CD4-positive, alpha-beta memory T cell (primary cell): ENCODE results near the gene SLC13A3. TPM values are rescaled to one million over a fixed set of nuclear protein-coding genes. Genes with fewer than 3 reads are reported as not detected.

Experiments used
- CTCF ChIA-PET: fragments of 350-600 bp; sonication (Branson Sonifier 250); formaldehyde crosslinking; loops from one replicate; lab custom pipeline; 2021; ENCODE audit warnings: inconsistent platforms; ENCODE audit not compliant: partially characterized antibody; lab: Charles Lee
- POLR2A ChIA-PET: fragments of 350-600 bp; sonication (Branson Sonifier 250); formaldehyde crosslinking; loops from one replicate; lab custom pipeline; 2021; ENCODE audit not compliant: partially characterized antibody; lab: Charles Lee
- DNase-seq, 5 donors: peaks; one replicate each; pipeline versions ENCODE4 v3.0.0 to v3.0.0-alpha.2; 2020 to 2022; ENCODE audit warnings: mixed read lengths in 1 of 5
- H3K27ac ChIP-seq: one replicate; pipeline ENCODE4 v1.7.0; 2013; ENCODE audit warnings: low read depth, low read length
- H3K27me3 ChIP-seq: 2 replicates; pipeline ENCODE4 v1.7.0; 2013; ENCODE audit warnings: mild to moderate bottlenecking, low read length, moderate library complexity; ENCODE audit not compliant: insufficient read depth
- H3K36me3 ChIP-seq: 2 replicates; pipeline ENCODE4 v1.7.0; 2013; ENCODE audit warnings: mild to moderate bottlenecking, low read length, moderate library complexity; ENCODE audit not compliant: insufficient read depth
- H3K4me1 ChIP-seq: 2 replicates; pipeline ENCODE4 v1.7.0; 2013; ENCODE audit warnings: mild to moderate bottlenecking, low read length, moderate library complexity; ENCODE audit not compliant: insufficient read depth
- H3K4me3 ChIP-seq, 2 donors: one replicate each; pipeline ENCODE4 v1.7.0; 2013; ENCODE audit warnings: low read length in 2 of 2, mild to moderate bottlenecking in 1 of 2
- H3K9me3 ChIP-seq, 2 donors: one replicate each; pipeline ENCODE4 v1.7.0; 2013; ENCODE audit warnings: low read length in 2 of 2, control low read depth in 1 of 2; ENCODE audit not compliant: control insufficient read depth in 1 of 2
- H3K27ac Mint-ChIP-seq, 7 donors: one replicate each; pipeline ENCODE4 v1.8.0; 2020 to 2021; ENCODE audit warnings: mixed read lengths in 7 of 7, mild to moderate bottlenecking in 6 of 7, inconsistent platforms in 3 of 7, moderate library complexity in 3 of 7
- H3K27me3 Mint-ChIP-seq, 2 donors: one replicate each; pipeline ENCODE4 v1.8.0; 2020 to 2021; ENCODE audit warnings: mixed read lengths in 2 of 2
- H3K36me3 Mint-ChIP-seq, 2 donors: one replicate each; pipeline ENCODE4 v1.8.0; 2020 to 2021; ENCODE audit warnings: mixed read lengths in 2 of 2, inconsistent platforms in 1 of 2, mild to moderate bottlenecking in 1 of 2
- H3K4me1 Mint-ChIP-seq, 4 donors: one replicate each; pipeline ENCODE4 v1.8.0; 2020 to 2021; ENCODE audit warnings: mixed read lengths in 4 of 4, mild to moderate bottlenecking in 1 of 4
- H3K4me3 Mint-ChIP-seq, 8 donors: one replicate each; pipeline ENCODE4 v1.8.0; 2020 to 2021; ENCODE audit warnings: mixed read lengths in 8 of 8, mild to moderate bottlenecking in 7 of 8, moderate library complexity in 6 of 8, inconsistent platforms in 3 of 8
- H3K9me3 Mint-ChIP-seq, 8 donors: one replicate each; pipeline ENCODE4 v1.8.0; 2020 to 2021; ENCODE audit warnings: mixed read lengths in 8 of 8, mild to moderate bottlenecking in 5 of 8, inconsistent platforms in 3 of 8, moderate library complexity in 1 of 8
- intact Hi-C: fragments of 100-400 bp; cut with micrococcal nuclease; formaldehyde crosslinking; loops from one replicate; pipeline ENCODE4 v1.15.1; 2023
- polyA plus RNA-seq, 2 donors: library from polyadenylated mRNA; unstranded; fragments of 300-500 nt; fragmentation: Illumina TruSeq; gene quantifications; one replicate each; pipeline ENCODE4 v1.2.3, GENCODE V29; 2021
- total RNA-seq, 2 experiments: library from RNA; stranded (reverse); gene quantifications; one replicate each; pipeline ENCODE4 v1.2.3, GENCODE V29; 2021

SLC13A3 gene
- total and polyA plus RNA-seq, 4 experiments from 2014 or later: 0.36 TPM; not detected in 3

DNA sequence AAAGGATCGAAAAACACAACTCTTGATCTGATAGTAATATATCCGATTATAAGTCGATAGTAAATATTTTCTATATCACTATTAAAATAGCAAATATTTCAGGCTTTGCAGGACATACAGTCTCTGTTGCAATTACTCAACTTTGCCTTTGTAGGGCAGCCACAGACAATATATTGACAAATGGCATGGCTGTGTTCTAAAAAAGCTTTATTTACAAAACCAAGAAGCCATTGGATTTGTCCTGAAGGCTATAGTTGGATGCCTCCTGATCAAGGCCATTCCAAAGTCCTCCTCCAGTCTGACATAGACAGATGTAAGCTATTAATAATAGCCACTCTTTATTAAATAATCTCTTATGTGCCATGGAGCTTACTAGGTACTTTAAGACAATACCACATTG lies 106.7 kb downstream of the SLC13A3 start:
- no peak overlapping the region for H3K27ac Mint-ChIP-seq
- no peak for DNase-seq
- H3K4me1 ChIP-seq: peaks cover 20% of the 10 kb centered on the region
- H3K4me1 Mint-ChIP-seq: peaks cover 4 to 7% (median 6%) of the 10 kb centered on the region in 4 donors
- H3K27me3 ChIP-seq: no peaks in the 10 kb centered on the region
- no peaks in the 10 kb centered on the region for H3K9me3 Mint-ChIP-seq
- no peaks in the 10 kb centered on the region for H3K9me3 ChIP-seq
- H3K4me3 Mint-ChIP-seq: no peak overlapping the region
- no peaks in the 10 kb centered on the region for H3K36me3 ChIP-seq
- intact Hi-C loops: no loop called here
- no peak overlapping the region for H3K27ac ChIP-seq
- ChIA-PET CTCF (no interaction called here), POLR2A (no interaction called here)
- peaks cover 0 to 3% of the 10 kb centered on the region in 2 donors for H3K27me3 Mint-ChIP-seq
- H3K4me3 ChIP-seq: no peak overlapping the region
- no peaks in the 10 kb centered on the region for H3K36me3 Mint-ChIP-seq

DNA sequence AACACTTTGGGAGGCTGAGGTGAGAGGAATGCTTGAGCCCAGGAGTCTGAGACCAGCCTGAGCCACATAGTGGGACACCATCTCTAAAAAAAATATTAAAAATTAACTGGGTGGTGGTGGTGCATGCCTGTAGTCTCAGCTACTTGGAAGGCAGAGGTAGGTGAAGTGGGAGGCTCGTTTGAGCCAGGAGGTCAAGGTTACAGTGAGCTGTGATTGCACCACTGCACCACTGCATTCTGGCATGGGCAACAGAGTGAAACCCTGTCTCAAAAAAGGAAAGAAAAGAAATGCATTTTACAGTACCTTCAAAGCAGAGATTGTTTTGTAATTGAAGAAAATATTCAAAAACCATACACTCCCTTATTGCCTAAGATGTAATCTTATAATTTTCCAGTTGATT lies 107.3 kb downstream of the SLC13A3 start:
- Histone ChIP-seq H3K27ac (no peak overlapping the region), H3K9me3 (no peaks in the 10 kb centered on the region), H3K27me3 (no peaks in the 10 kb centered on the region), H3K4me1 (peaks cover 20% of the 10 kb centered on the region), H3K36me3 (no peaks in the 10 kb centered on the region), H3K4me3 (no peak overlapping the region)
- ChIA-PET CTCF (no interaction called here), POLR2A (no interaction called here)
- no peak overlapping the region for H3K27ac Mint-ChIP-seq
- no peaks in the 10 kb centered on the region for H3K36me3 Mint-ChIP-seq
- no peak overlapping the region for H3K4me3 Mint-ChIP-seq
- H3K4me1 Mint-ChIP-seq: peaks cover 4 to 7% (median 6%) of the 10 kb centered on the region in 4 donors
- intact Hi-C loops: no loop called here
- no peaks in the 10 kb centered on the region for H3K9me3 Mint-ChIP-seq
- peaks cover 3 to 4% of the 10 kb centered on the region in 2 donors for H3K27me3 Mint-ChIP-seq
- DNase-seq: no peak

DNA sequence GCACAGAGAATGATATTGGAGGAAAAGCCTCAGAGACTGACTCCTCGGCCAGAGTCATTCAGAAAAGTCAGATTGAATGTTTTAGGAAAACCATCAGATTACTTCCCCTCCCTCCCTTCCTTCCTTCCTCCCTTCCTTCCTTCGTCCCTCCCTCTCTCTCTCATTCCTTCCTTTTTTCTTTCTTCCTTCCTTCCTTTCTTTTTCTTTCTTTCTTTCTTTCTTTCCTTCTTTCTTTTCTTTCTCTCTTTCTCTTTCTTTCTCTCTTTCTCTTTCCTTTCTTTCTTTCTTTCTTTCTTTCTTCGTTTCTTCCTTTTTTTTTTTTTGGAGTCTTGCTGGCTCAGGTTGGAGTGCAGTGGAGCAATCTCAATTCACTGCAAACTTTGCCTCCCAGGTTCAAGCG lies 108.2 kb downstream of the SLC13A3 start:
- no peaks in the 10 kb centered on the region for H3K36me3 Mint-ChIP-seq
- peaks cover 20% of the 10 kb centered on the region for H3K4me1 ChIP-seq
- intact Hi-C loops: no loop called here
- H3K27ac Mint-ChIP-seq: peak overlapping the region in 1 of 7 donors; percentile 44
- no peaks in the 10 kb centered on the region for H3K36me3 ChIP-seq
- H3K4me3 Mint-ChIP-seq: no peak overlapping the region
- H3K27ac ChIP-seq: no peak overlapping the region
- H3K27me3 ChIP-seq: no peaks in the 10 kb centered on the region
- no peak for DNase-seq
- H3K27me3 Mint-ChIP-seq: peaks cover 3 to 9% of the 10 kb centered on the region in 2 donors
- no peaks in the 10 kb centered on the region for H3K9me3 Mint-ChIP-seq
- POLR2A ChIA-PET: no interaction called here
- peaks cover 4 to 7% (median 6%) of the 10 kb centered on the region in 4 donors for H3K4me1 Mint-ChIP-seq
- CTCF ChIA-PET: no interaction called here
- no peaks in the 10 kb centered on the region for H3K9me3 ChIP-seq
- no peak overlapping the region for H3K4me3 ChIP-seq

DNA sequence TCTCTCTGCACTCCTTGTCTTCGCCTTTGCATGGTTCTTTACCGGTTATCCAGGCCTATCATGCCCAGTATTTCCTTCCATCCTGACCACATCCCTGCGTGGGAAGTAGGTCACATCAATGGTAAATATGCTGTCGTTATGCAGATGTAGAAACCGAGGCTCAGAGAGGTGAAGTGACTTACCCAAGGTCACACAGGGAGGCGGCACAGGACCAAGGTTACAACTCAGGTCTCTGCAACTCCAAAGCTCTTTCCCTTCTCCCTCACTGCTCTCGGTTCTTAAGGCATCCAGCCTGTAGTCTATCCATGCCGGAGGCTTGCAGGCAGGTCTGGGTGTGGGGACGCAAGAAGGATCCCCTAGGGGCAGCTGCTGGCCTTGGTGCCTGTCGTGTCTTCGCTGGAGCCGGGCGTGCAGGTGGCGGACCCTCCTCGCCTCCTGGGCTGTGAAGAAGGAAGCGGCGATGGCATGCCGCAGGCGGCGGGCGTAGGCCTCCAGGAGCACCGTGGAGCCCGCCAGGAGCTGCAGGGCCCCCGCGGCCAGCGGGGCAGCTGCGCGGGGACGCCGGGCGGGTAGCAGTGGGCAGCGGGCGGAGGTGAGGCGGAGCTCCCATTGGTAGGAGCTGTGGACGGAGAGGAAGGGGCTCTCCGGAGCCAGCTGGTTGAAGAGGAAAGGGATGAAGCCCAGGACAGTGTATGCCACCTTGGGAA lies 109.9 kb downstream of the SLC13A3 start:
- Histone ChIP-seq H3K27me3 (no peaks in the 10 kb centered on the region), H3K4me1 (peaks cover 19% of the 10 kb centered on the region), H3K36me3 (no peaks in the 10 kb centered on the region), H3K9me3 (no peaks in the 10 kb centered on the region), H3K4me3 (no peak overlapping the region), H3K27ac (no peak overlapping the region)
- intact Hi-C loops: no loop called here
- Mint-ChIP-seq H3K27me3 (peaks cover 6 to 15% of the 10 kb centered on the region in 2 donors), H3K27ac (no peak overlapping the region), H3K4me1 (peaks cover 4 to 7% (median 6%) of the 10 kb centered on the region in 4 donors), H3K4me3 (no peak overlapping the region), H3K36me3 (no peaks in the 10 kb centered on the region), H3K9me3 (no peaks in the 10 kb centered on the region)
- DNase-seq: no peak
- POLR2A ChIA-PET: no interaction called here
- CTCF ChIA-PET: interaction anchor here (1.0 kb wide), 1 partner anchor 29 kb away, joined by 4 read pairs; no protein-coding TSS in a partner anchor

DNA sequence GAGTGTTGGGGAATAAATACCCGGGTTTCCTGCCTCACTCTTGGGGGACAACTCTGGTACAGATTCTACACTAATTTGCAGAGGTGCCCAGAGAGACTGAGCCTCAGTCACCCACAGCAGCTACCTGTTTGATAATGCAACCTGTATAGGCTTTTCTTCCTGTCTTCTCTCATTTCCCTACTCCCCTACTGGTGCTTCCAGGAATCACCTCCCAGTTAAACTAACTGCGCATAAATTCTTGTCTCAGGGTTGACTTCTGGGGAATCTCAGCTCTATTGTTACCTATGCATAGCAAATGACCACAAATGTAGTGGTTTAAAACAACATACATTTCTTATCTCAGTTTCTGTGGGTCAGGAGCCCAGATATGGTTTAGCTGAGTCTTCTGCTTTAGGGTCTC lies 112.1 kb downstream of the SLC13A3 start:
- Histone ChIP-seq H3K4me1 (no peaks in the 10 kb centered on the region), H3K36me3 (no peaks in the 10 kb centered on the region), H3K9me3 (no peaks in the 10 kb centered on the region), H3K4me3 (no peak overlapping the region), H3K27me3 (no peaks in the 10 kb centered on the region), H3K27ac (no peak overlapping the region)
- Mint-ChIP-seq H3K9me3 (no peaks in the 10 kb centered on the region), H3K4me1 (no peaks in the 10 kb centered on the region), H3K4me3 (no peak overlapping the region), H3K27me3 (peaks cover 6 to 15% of the 10 kb centered on the region in 2 donors), H3K36me3 (no peaks in the 10 kb centered on the region), H3K27ac (no peak overlapping the region)
- POLR2A ChIA-PET: no interaction called here
- no peak for DNase-seq
- intact Hi-C loops: no loop called here
- CTCF ChIA-PET: no interaction called here

DNA sequence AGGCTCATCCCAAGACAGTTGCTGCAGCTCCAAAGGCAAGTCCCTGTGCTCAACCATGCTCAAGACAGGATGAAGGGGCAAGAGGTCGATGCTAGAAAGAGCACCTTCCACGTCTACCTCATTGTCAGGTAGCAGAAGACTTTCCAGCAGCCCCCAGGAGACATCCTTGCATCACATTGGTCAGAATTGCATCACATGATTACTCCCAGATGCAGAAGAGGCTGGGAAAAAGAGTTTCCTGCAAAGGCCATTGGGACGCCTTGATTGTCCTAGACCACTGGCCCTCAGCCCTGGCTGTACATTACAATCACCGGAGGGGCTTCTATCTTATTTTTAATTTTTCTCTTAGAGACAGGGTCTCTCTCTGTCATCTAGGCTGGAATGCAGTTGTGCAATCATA lies 120.6 kb downstream of the SLC13A3 start:
- H3K4me1 ChIP-seq: no peaks in the 10 kb centered on the region
- no peak for DNase-seq
- H3K36me3 Mint-ChIP-seq: no peaks in the 10 kb centered on the region
- ChIA-PET CTCF (no interaction called here), POLR2A (no interaction called here)
- no peaks in the 10 kb centered on the region for H3K9me3 Mint-ChIP-seq
- H3K27me3 ChIP-seq: peaks cover 8% of the 10 kb centered on the region
- H3K4me1 Mint-ChIP-seq: no peaks in the 10 kb centered on the region
- H3K4me3 Mint-ChIP-seq: no peak overlapping the region
- intact Hi-C loops: no loop called here
- H3K9me3 ChIP-seq: no peaks in the 10 kb centered on the region
- no peak overlapping the region for H3K27ac Mint-ChIP-seq
- H3K27ac ChIP-seq: no peak overlapping the region
- H3K27me3 Mint-ChIP-seq: peaks cover 7 to 11% of the 10 kb centered on the region in 2 donors
- no peak overlapping the region for H3K4me3 ChIP-seq
- H3K36me3 ChIP-seq: no peaks in the 10 kb centered on the region

DNA sequence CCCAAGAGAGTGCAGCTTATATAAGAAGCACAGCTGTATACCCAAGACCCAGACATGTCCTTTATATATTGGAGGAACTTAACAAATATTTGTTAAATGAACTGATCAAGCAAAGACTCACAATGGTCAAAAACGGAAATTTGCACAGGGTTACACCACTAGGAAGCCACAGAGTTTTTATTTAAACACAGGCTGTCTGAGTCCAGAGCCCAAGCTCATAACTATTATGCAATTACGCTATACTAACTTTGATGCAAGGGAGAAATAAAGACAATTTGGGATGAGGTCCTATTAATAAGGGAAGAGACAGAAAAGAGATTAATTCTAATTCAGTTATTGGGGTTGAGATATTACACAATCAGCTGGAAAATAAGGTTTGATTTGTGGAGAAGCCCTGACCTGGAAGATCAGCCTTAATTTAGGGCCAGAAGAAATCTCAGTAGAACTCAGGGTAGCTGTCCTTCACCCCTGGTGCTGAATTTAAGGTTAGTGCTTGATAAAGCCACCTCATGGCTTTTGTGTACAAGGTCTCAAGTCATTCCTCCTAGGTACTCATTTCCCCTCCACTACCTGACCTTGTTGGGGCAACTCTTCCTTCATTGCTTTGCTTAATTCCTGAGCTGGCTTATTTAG lies 127.4 kb downstream of the SLC13A3 start:
- no peak overlapping the region for H3K4me3 ChIP-seq
- H3K9me3 Mint-ChIP-seq: peaks cover 0 to 5% (median 0%) of the 10 kb centered on the region in 8 donors
- H3K27ac Mint-ChIP-seq: no peak overlapping the region
- H3K27ac ChIP-seq: no peak overlapping the region
- intact Hi-C loops: no loop called here
- no peaks in the 10 kb centered on the region for H3K9me3 ChIP-seq
- peaks cover 9 to 11% of the 10 kb centered on the region in 2 donors for H3K27me3 Mint-ChIP-seq
- H3K36me3 Mint-ChIP-seq: no peaks in the 10 kb centered on the region
- CTCF ChIA-PET: interaction anchor here (0.9 to 1.7 kb wide), 2 partner anchors 11 to 157 kb away, joined by 3 to 4 read pairs; partner anchors contain the start of gene ZNF334
- H3K4me1 ChIP-seq: no peaks in the 10 kb centered on the region
- H3K4me3 Mint-ChIP-seq: no peak overlapping the region
- H3K36me3 ChIP-seq: no peaks in the 10 kb centered on the region
- H3K27me3 ChIP-seq: peaks cover 4% of the 10 kb centered on the region
- H3K4me1 Mint-ChIP-seq: no peaks in the 10 kb centered on the region
- DNase-seq: no peak
- POLR2A ChIA-PET: no interaction called here
